GM12892 (cell line): Measurements from ENCODE around the gene IL3.

Source experiments
- POLR2A ChIP-seq: IDR thresholded peaks from 2 replicates; pipeline ENCODE4 v1.6.1; 2011; ENCODE audit warnings: low read depth, low read length, control low read depth
- POLR2AphosphoS5 ChIP-seq: IDR thresholded peaks from 2 replicates; pipeline ENCODE4 v1.6.1; 2011; ENCODE audit warnings: low read depth, low read length, control low read depth
- TAF1 ChIP-seq: IDR thresholded peaks from 2 replicates; pipeline ENCODE4 v1.6.1; 2011; ENCODE audit warnings: low read depth, mild to moderate bottlenecking, control low read depth, low read length, borderline replicate concordance

GRCh38 chr5:132063090-132063911 lies 2.8 kb downstream of the IL3 start:
- TF ChIP-seq POLR2A: no peak
- TF ChIP-seq POLR2AphosphoS5: no peak
- TF ChIP-seq TAF1: no peak
